HEK293 (cell line): ENCODE measurements around the gene TP53I11.

ENCODE experiments used
- HOXD13 ChIP-seq: sonication (generic); formaldehyde crosslinking; IDR thresholded peaks from 2 replicates; pipeline ENCODE4 v1.8.0; 2022; ENCODE audit warnings: missing genetic modification reagents, borderline replicate concordance
- KLF1 ChIP-seq: fragments of 450-650 bp; formaldehyde crosslinking; IDR thresholded peaks from 2 replicates; pipeline ENCODE4 v1.5.1; 2016; ENCODE audit warnings: missing biosample characterization, missing genetic modification characterization
- RBAK ChIP-seq: fragments of 450-650 bp; formaldehyde crosslinking; IDR thresholded peaks from 2 replicates; pipeline ENCODE4 v1.5.1; 2016; ENCODE audit warnings: missing biosample characterization, missing genetic modification characterization
- ZBTB7A ChIP-seq: fragments of 450-650 bp; formaldehyde crosslinking; IDR thresholded peaks from 2 replicates; pipeline ENCODE4 v1.5.1; 2016; ENCODE audit warnings: low read depth, missing biosample characterization, missing genetic modification characterization
- ZNF449 ChIP-seq: fragments of 450-650 bp; formaldehyde crosslinking; IDR thresholded peaks from 2 replicates; pipeline ENCODE4 v1.5.1; 2017; ENCODE audit warnings: missing biosample characterization, mild to moderate bottlenecking, missing genetic modification characterization, moderate library complexity
- ZNF549 ChIP-seq: fragments of 450-650 bp; IDR thresholded peaks from 2 replicates; pipeline ENCODE4 v1.5.1; 2018; ENCODE audit warnings: missing biosample characterization, missing genetic modification characterization, mild to moderate bottlenecking, inconsistent platforms, moderate library complexity
- TF ChIP-seq, protein P1 (sequence below): fragments of 450-650 bp; formaldehyde crosslinking; IDR thresholded peaks from 2 replicates; pipeline ENCODE4 v1.5.1; 2016; ENCODE audit warnings: missing biosample characterization, missing genetic modification characterization, low read depth
- TF ChIP-seq, protein P2 (sequence below): fragments of 450-650 bp; formaldehyde crosslinking; conservative IDR thresholded peaks from 2 replicates; pipeline ENCODE4 v1.5.1; 2016; ENCODE audit warnings: low read depth, missing biosample characterization, missing genetic modification characterization
- TF ChIP-seq, protein P3 (sequence below): fragments of 450-650 bp; formaldehyde crosslinking; IDR thresholded peaks from 2 replicates; pipeline ENCODE4 v1.5.1; 2016; ENCODE audit warnings: missing biosample characterization, missing genetic modification characterization

DNA sequence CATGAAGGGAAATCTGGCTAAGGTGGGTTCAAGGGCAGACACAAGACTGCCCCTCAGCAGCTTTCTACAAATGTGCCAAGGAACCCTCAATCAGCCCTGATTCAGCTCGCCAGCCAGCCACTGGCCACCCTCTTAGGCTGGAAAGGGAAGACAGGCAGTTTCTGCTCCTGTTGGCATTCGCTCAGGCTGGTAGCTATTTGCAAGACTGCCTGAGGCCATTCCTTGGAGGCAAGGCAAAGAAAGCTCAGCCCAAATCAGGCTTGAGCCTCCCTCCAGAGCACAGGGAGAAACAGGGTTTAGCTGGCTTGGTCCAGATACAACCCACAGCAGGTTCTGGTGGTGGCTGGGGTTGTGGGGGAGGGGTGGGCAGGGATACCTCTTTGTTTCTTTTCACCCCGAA, 19.2 kb downstream of the TP53I11 start:
- TF ChIP-seq RBAK (tag by site-specific recombination): no peak
- no peak for TF ChIP-seq HOXD13 (CRISPR knock-in tag)
- TF ChIP-seq, protein P1, sequence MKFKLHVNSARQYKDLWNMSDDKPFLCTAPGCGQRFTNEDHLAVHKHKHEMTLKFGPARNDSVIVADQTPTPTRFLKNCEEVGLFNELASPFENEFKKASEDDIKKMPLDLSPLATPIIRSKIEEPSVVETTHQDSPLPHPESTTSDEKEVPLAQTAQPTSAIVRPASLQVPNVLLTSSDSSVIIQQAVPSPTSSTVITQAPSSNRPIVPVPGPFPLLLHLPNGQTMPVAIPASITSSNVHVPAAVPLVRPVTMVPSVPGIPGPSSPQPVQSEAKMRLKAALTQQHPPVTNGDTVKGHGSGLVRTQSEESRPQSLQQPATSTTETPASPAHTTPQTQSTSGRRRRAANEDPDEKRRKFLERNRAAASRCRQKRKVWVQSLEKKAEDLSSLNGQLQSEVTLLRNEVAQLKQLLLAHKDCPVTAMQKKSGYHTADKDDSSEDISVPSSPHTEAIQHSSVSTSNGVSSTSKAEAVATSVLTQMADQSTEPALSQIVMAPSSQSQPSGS (tag by site-specific recombination): no peak
- no peak for TF ChIP-seq KLF1 (tag by site-specific recombination)
- TF ChIP-seq ZNF449 (tag by site-specific recombination): no peak
- TF ChIP-seq ZNF549 (tag by site-specific recombination): no peak
- TF ChIP-seq, protein P2, sequence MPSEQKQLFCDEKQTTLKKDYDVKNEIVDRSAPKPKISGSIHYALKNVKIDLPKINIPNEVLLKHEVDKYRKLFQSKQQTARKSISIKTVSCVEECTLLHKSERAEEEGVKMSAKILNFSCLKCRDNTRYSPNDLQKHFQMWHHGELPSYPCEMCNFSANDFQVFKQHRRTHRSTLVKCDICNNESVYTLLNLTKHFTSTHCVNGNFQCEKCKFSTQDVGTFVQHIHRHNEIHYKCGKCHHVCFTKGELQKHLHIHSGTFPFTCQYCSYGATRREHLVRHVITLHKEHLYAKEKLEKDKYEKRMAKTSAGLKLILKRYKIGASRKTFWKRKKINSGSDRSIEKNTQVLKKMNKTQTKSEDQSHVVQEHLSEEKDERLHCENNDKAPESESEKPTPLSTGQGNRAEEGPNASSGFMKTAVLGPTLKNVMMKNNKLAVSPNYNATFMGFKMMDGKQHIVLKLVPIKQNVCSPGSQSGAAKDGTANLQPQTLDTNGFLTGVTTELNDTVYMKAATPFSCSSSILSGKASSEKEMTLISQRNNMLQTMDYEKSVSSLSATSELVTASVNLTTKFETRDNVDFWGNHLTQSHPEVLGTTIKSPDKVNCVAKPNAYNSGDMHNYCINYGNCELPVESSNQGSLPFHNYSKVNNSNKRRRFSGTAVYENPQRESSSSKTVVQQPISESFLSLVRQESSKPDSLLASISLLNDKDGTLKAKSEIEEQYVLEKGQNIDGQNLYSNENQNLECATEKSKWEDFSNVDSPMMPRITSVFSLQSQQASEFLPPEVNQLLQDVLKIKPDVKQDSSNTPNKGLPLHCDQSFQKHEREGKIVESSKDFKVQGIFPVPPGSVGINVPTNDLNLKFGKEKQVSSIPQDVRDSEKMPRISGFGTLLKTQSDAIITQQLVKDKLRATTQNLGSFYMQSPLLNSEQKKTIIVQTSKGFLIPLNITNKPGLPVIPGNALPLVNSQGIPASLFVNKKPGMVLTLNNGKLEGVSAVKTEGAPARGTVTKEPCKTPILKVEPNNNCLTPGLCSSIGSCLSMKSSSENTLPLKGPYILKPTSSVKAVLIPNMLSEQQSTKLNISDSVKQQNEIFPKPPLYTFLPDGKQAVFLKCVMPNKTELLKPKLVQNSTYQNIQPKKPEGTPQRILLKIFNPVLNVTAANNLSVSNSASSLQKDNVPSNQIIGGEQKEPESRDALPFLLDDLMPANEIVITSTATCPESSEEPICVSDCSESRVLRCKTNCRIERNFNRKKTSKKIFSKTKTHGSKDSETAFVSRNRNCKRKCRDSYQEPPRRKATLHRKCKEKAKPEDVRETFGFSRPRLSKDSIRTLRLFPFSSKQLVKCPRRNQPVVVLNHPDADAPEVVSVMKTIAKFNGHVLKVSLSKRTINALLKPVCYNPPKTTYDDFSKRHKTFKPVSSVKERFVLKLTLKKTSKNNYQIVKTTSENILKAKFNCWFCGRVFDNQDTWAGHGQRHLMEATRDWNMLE (tag by site-specific recombination): no peak
- TF ChIP-seq, protein P3, sequence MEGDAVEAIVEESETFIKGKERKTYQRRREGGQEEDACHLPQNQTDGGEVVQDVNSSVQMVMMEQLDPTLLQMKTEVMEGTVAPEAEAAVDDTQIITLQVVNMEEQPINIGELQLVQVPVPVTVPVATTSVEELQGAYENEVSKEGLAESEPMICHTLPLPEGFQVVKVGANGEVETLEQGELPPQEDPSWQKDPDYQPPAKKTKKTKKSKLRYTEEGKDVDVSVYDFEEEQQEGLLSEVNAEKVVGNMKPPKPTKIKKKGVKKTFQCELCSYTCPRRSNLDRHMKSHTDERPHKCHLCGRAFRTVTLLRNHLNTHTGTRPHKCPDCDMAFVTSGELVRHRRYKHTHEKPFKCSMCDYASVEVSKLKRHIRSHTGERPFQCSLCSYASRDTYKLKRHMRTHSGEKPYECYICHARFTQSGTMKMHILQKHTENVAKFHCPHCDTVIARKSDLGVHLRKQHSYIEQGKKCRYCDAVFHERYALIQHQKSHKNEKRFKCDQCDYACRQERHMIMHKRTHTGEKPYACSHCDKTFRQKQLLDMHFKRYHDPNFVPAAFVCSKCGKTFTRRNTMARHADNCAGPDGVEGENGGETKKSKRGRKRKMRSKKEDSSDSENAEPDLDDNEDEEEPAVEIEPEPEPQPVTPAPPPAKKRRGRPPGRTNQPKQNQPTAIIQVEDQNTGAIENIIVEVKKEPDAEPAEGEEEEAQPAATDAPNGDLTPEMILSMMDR (tag by site-specific recombination): no peak
- no peak for TF ChIP-seq ZBTB7A (tag by site-specific recombination)
